HepG2 (cell line): Measurements from ENCODE around the gene PIP4K2B. TPM values are rescaled to one million over a fixed set of nuclear protein-coding genes. Genes with fewer than 3 reads are reported as not detected.

Experiments used
- AGO2 ChIP-seq: fragments of 200-400 bp; formaldehyde crosslinking; optimal IDR thresholded peaks from 2 replicates; pipeline ENCODE3; 2017; ENCODE audit warnings: mild to moderate bottlenecking, low read depth, low read length, moderate library complexity
- AHDC1 ChIP-seq: sonication (generic); formaldehyde crosslinking; IDR thresholded peaks from 2 replicates; pipeline ENCODE4 v1.5.1; 2020; ENCODE audit warnings: mild to moderate bottlenecking, missing genetic modification reagents, borderline replicate concordance
- AKAP8 ChIP-seq: sonication (generic); formaldehyde crosslinking; IDR thresholded peaks from 2 replicates; pipeline ENCODE4 v1.5.1; 2020; ENCODE audit warnings: mild to moderate bottlenecking, missing genetic modification reagents
- ATAD3A ChIP-seq: sonication (generic); formaldehyde crosslinking; IDR thresholded peaks from 2 replicates; pipeline ENCODE4 v1.4.0; 2020; ENCODE audit warnings: missing genetic modification reagents
- CBFB ChIP-seq: sonication (generic); formaldehyde crosslinking; IDR thresholded peaks from 2 replicates; pipeline ENCODE4 v1.4.0; 2020; ENCODE audit warnings: missing genetic modification reagents
- ELF1 ChIP-seq: sonication (generic); formaldehyde crosslinking; IDR thresholded peaks from 2 replicates; pipeline ENCODE4 v1.4.0; 2020; ENCODE audit warnings: missing genetic modification reagents
- IKZF5 ChIP-seq: IDR thresholded peaks from 2 replicates; pipeline ENCODE4 v1.6.1; 2018; ENCODE audit warnings: missing genetic modification reagents, mild to moderate bottlenecking, missing compliant biosample characterization
- KLF6 ChIP-seq: IDR thresholded peaks from 2 replicates; pipeline ENCODE4 v1.8.0; 2016; ENCODE audit warnings: missing biosample characterization, missing genetic modification reagents
- MTF2 ChIP-seq: sonication (generic); formaldehyde crosslinking; IDR thresholded peaks from 2 replicates; pipeline ENCODE4 v1.5.0; 2020; ENCODE audit warnings: missing genetic modification reagents, borderline replicate concordance
- NCOA1 ChIP-seq: sonication (generic); formaldehyde crosslinking; IDR thresholded peaks from 2 replicates; pipeline ENCODE4 v1.9.0; 2021; ENCODE audit warnings: missing genetic modification reagents
- NKX3-1 ChIP-seq: sonication (generic); formaldehyde crosslinking; IDR thresholded peaks from 2 replicates; pipeline ENCODE4 v1.5.0; 2020; ENCODE audit warnings: missing genetic modification reagents
- RARG ChIP-seq: sonication (generic); formaldehyde crosslinking; IDR thresholded peaks from 2 replicates; pipeline ENCODE4 v1.4.0; 2020; ENCODE audit warnings: low read depth, mild to moderate bottlenecking, missing genetic modification reagents
- SALL2 ChIP-seq: sonication (generic); formaldehyde crosslinking; IDR thresholded peaks from 2 replicates; pipeline ENCODE4 v1.8.1; 2023; ENCODE audit warnings: mild to moderate bottlenecking, missing genetic modification reagents, inconsistent platforms
- TRIM24 ChIP-seq: sonication (generic); formaldehyde crosslinking; IDR thresholded peaks from 2 replicates; pipeline ENCODE4 v1.8.0; 2022; ENCODE audit warnings: mild to moderate bottlenecking, missing genetic modification reagents
- ZKSCAN1 ChIP-seq: fragments of 150-350 bp; IDR thresholded peaks from 2 replicates; pipeline ENCODE4 v1.6.1; 2014; ENCODE audit warnings: low read length
- ZNF24 ChIP-seq: fragments of 450-650 bp; IDR thresholded peaks from 2 replicates; pipeline ENCODE4 v1.6.1; 2017; ENCODE audit warnings: antibody characterized with exemption, mild to moderate bottlenecking
- ZNF333 ChIP-seq: sonication (generic); formaldehyde crosslinking; IDR thresholded peaks from 2 replicates; pipeline ENCODE4 v1.4.0; 2020; ENCODE audit warnings: mild to moderate bottlenecking, missing genetic modification reagents, borderline replicate concordance
- ZNF484 ChIP-seq: sonication (generic); formaldehyde crosslinking; IDR thresholded peaks from 2 replicates; pipeline ENCODE4 v1.5.1; 2020; ENCODE audit warnings: mild to moderate bottlenecking, low read depth, missing genetic modification reagents, borderline replicate concordance
- ZNF567 ChIP-seq: sonication (generic); formaldehyde crosslinking; IDR thresholded peaks from 2 replicates; pipeline ENCODE4 v1.8.1; 2023; ENCODE audit warnings: mild to moderate bottlenecking, missing genetic modification reagents, borderline replicate concordance
- ZNF678 ChIP-seq: sonication (generic); formaldehyde crosslinking; IDR thresholded peaks from 2 replicates; pipeline ENCODE4 v1.4.0; 2020; ENCODE audit warnings: mild to moderate bottlenecking, missing genetic modification reagents
- ZNF709 ChIP-seq: sonication (generic); formaldehyde crosslinking; IDR thresholded peaks from 2 replicates; pipeline ENCODE4 v1.5.0; 2020; ENCODE audit warnings: mild to moderate bottlenecking, missing genetic modification reagents
- ZNF777 ChIP-seq: sonication (generic); formaldehyde crosslinking; IDR thresholded peaks from 2 replicates; pipeline ENCODE4 v1.4.0; 2020; ENCODE audit warnings: missing genetic modification reagents
- polyA plus RNA-seq, 8 experiments: library from polyadenylated mRNA; depleted of rRNA in 3 of 8; stranded (reverse) in 7 of 8; unstranded in 1 of 8; fragments of >200 nt; fragmentation: Illumina TruSeq in 4 of 8; extraction: Trizol in 4 of 8; gene quantifications; 2 replicates each; pipeline versions ENCODE4 v1.2.1 to v1.2.3, GENCODE V29; 2011 to 2016; ENCODE audit warnings: low read depth in 4 of 8, missing spikeins in 1 of 8, mixed read lengths in 1 of 8; ENCODE audit not compliant: insufficient read depth in 1 of 8
- total RNA-seq, 5 experiments: library from RNA; depleted of rRNA; stranded (reverse); fragments of >200 nt; fragmentation: Illumina TruSeq; extraction: Trizol; gene quantifications; 2 replicates each; pipeline ENCODE4 v1.2.3, GENCODE V29; 2016; ENCODE audit warnings: low read depth in 1 of 5

PIP4K2B gene
- total and polyA plus RNA-seq, 2 of the 13 experiments (the other 11 are each of a cell fraction or from before 2014, with no cell fraction given), result 20.4 to 54.0 TPM

GRCh38 chr17:38729886-38730525, 69.3 kb downstream of the PIP4K2B start, which contains the start of gene CISD3 (continued):
- TF ChIP-seq AHDC1 (no peak), ZNF333 (CRISPR knock-in tag) (peak; percentile 84; the same call in 1 of the 2 replicates), SALL2 (CRISPR knock-in tag) (peak; percentile 96), ZNF678 (CRISPR knock-in tag) (no peak), ZNF567 (CRISPR knock-in tag) (no peak), ZNF777 (peak; percentile 73), ZNF24 (peak; percentile 61; the same call in 1 of the 2 replicates), ATAD3A (0 out of 2 replicates have a peak, but pooled peaks have one; percentile 42), CBFB (CRISPR knock-in tag) (peak; percentile 77), ZKSCAN1 (no peak), MTF2 (CRISPR knock-in tag) (no peak), TRIM24 (CRISPR knock-in tag) (no peak), AKAP8 (CRISPR knock-in tag) (peak; percentile 99), NCOA1 (CRISPR knock-in tag) (no peak), KLF6 (peak; percentile 82; the same call in 1 of the 2 replicates), ZNF484 (CRISPR knock-in tag) (no peak), RARG (CRISPR knock-in tag) (no peak), ZNF709 (no peak), NKX3-1 (CRISPR knock-in tag) (peak; percentile 65), AGO2 (peak; percentile 100), IKZF5 (CRISPR knock-in tag) (no peak), ELF1 (CRISPR knock-in tag) (no peak; the same call in 1 of the 2 replicates)
